Measurements from ENCODE around the gene TBC1D21.

TBC1D21 gene

GRCh38 chr15:73889053-73889761 is 15.8 kb downstream of the TBC1D21 start:
- peak; percentile 5 for DNase-seq

DNA sequence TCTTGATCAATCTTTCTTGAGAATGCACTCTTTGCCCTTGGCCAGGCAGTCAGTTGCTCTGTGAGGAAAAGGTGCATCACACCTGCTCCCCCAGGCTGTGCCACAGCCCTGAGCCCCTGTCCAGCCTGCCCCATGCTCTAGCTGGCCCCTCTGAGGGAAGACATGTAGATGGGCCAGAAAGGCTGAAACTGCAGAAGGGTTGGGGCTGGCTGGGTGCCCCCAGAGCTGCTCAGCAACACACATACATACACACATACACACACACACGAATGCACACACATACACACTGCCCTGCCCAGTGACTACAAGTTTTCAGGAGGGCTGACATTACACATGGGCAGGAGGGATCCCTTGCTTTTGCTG is 16.4 kb downstream of the TBC1D21 start:
- DNase-seq = no peak

DNA sequence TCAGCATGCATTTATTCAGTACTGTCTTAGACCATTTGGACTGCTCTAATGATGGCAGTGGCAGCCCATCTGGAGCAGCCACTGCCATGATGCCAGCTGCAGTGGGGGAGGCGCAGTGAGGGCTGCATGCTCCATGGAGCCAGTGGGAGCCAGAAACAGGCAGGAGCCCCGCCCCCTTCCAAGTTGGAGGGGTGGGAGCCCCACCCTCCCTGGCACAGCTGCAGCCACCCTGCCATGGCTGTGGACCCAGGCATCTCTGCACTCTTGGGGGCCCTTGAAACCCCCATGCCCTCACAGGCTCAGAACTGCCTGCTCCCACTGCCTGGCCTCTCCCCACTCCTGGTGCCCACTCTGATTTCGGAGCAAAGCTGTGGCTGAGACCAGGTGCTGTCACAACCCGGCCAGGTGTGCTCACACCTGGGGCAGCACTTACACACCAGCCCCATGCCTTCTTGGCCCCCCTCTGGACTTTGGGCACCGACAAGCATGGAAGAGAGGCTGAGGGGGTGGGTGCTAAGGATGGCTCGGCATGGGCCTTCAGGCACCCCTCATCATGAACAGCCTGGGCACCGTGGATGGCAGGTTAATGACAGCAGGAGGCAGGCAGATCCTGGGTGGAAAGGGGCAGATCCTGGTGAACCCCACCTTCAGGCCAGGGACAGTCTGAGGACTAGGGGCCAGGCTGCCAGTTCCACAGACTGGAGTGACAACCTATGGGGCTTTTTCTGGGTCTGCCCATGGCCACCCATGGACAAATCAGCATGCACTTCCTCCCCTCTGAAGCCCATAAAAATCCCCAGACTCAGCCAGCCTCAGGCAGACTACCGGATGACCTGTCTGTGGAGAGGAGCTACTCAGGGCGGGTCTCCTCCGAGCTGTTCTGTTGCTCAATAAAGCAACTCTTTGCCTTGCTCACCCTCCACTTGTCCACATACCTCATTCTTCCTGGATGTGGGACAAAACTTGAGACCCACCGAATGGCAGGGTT is 18.3 kb downstream of the TBC1D21 start:
- DNase-seq = peak; percentile 4

DNA sequence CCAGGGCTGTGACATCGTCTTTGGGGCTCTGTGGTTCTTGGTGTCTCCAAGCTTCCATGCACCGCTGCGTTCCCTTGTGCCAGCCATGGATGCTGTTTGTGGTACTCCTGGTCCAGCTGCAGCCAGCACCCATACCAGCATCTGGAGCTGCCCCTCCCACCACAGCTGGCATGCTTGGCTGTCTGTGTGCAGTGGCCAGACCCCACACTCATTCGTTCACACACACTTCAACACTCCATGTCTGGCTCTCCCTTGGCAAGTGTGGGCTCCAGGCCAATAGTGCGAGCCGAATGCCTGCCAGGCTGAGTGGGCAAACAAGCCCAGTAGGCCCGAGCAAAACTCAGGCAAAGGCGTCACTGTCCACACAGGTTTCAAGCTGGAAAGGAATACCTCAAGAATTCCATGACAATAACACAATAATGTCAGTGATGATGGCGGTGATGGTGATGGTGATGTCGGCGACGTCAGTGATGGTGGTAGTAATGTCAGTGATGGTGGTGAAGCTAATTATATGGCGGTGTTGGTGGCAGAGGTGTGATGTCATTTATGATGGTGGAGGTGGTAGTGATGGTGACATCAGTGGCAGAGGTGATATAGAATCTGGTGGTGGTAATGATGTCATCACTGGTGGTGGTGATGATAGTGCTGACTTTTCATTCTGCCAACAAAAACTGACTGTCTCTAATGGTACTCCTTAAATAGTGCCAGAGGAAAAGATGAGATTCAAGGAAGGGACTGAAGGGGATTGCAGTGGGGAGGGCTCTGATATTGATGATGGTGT is 19.3 kb downstream of the TBC1D21 start:
- DNase-seq = peak; percentile 5

- peak; percentile 6 for DNase-seq
These were observed 20.9 kb downstream of the TBC1D21 start for GRCh38 chr15:73894133-73894814.

GRCh38 chr15:73897441-73898261 is 24.3 kb downstream of the TBC1D21 start:
- DNase-seq = no peak

- peak; percentile 30 for DNase-seq
These were observed 26.1 kb downstream of the TBC1D21 start for GRCh38 chr15:73899197-73900094.

GRCh38 chr15:73900095-73900712 is 26.8 kb downstream of the TBC1D21 start:
- DNase-seq = peak; percentile 63

- DNase-seq = no peak
These were observed 27.9 kb downstream of the TBC1D21 start for GRCh38 chr15:73901126-73901810.

DNA sequence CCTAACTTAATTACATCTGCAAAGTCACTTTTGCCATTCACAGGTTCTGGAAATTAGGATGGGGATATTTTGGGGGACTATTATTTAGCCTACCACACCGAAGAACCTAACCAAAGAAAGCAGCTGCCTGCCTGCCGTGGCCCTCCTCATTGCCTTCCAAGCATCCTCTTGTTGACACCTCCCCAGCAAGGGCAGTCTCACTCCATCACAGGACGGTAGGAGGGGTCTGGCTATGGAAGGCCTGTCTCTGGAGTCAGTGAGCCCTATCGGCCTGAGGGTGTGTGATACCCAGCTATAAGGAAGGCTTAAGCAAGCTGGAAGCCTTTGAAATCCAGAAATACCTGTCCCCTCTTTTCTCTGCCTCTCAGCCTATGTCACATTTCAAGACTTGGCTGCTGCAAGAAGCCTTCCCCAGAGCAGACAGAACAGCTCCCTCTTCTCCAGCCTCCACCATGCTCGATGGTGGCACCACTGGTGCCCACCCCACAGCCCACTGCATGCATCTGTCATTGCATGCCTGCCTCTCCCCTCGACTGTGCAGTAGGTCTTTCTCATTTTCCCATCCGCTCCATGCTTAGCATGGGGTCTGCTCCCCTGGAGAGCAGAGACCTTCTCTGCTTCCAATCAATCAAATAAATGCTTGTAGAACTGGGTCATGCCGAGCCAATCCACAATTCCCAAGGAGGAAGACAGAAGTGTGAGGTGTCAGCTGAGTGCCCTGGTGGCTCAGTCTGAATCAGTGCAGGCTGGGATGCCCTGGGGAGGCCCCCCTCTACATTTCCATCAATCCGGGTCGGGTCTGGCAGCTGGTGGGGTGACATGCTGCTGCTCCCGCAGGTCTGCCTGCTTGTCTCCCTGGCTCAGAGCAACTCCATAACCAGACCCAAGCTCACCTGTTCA is 29.0 kb downstream of the TBC1D21 start:
- no peak for DNase-seq

GRCh38 chr15:73904026-73904815 is 30.9 kb downstream of the TBC1D21 start:
- no peak for DNase-seq

DNA sequence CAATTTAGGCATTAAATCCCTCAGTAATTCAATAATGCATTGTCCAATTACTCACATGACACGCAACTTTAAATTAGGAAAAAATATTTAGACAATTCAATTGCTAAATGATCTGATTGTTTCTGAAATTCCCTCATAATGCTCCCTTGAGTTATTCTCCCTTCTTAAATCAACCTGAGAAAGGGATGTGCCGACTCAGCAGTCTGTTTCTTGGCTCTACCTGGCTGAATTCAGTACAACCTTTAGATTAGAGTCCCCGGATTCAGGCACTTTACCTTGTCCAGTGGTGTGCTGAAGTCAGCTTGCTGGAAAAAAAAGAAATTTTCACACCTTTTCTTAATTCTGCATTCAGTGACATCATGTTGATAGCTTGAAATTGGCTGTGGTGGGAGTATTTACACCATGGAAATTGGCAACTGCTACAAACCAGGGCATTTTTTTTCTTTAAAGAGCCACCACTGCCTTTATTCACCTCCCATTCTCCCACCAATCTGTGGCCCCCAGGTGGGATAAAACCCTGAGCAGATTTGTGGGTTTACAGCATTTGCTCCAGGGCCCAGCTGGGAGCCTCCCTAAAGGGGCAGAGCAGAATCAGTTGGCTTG is 32.0 kb downstream of the TBC1D21 start:
- no peak for DNase-seq

DNA sequence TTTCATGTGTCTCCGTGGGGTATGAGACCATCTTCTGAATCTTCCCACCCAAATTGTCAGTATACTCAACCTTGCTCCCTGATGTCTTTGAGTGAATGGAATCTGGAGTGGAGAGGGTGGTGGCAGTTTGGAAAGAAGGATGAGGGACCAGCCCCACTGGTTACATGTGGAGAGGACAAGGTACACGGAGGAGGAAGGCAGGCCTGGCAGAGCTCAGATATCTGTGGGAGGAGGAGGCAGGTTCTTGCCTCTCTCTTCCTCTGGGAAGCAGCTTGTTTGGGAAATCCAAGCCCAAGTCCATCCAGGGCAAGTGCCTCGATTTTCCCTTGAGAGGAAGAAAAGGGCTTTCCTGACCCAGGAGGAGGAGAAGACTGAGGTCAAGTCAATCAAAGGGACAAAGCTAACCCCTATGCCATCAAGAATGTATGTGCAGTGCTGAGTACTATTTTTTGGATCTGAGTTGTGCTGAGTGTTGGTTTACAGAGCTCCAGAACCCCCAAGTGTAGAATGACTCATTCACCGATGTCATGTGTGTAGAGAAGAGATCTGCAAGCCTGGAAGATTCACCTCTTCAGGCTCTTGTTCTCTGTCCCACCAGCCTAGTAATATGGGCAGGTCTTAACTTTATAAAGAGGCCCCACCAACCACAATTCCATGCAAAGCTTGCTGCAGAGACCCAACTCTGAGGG is 33.1 kb downstream of the TBC1D21 start:
- DNase-seq = no peak

- no peak for DNase-seq
These were observed 33.7 kb downstream of the TBC1D21 start for GRCh38 chr15:73907035-73907408.

DNA sequence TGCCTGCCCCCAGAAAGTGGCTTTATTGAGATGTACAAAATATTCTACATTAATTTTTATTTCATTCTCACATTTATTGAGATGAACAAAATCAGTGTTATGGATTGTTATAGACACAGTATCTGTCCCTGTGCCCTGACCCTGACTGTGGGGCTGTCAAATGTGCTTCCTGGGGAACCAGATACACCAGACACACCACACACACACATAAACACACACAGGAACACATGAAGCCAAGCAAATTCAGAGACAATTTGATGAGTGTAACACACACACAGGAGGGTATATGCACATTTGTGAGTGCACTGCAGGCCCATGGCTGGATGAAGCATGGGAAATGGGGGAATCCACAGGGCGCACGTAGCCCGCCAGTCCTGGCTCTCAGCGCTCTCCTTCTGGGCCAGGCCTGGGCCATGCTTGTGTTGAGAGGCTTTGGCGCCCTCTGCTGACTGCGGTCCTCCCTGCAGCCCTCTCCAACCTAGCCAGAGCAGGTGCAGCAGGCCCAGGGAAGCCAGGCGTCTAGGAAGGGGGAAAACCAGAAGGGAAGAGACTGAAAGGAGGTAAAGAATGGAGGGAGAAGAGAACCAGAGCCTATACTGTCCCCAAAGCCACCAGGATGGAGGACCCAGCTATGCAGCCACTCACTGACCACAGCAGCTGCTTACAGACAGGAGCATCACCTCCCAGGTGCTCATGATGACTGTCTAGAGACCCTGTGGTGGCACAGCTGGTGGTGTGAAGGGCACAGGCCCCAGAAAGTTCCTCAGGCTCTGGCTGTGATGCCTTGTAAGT is 34.9 kb downstream of the TBC1D21 start:
- peak; percentile 88 for DNase-seq

DNA sequence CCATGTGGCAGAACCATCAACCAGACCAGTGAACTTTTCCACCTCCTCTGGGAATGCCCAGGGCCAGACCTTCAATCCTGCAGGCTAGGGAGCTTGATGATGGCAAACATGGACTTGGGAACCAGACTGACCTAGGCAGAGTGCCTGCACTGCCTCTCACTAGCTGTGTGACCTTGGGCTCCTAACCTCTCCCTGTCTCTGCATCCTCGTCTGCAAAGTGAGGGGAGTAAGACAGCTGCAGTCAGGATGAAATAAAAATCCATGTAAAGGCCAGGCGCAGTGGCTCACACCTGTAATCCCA is 35.4 kb downstream of the TBC1D21 start:
- DNase-seq = no peak
